T-helper 22 cell (primary cell): ENCODE results near the gene CASQ2.

ENCODE experiments used
- DNase-seq: peaks from one replicate; pipeline ENCODE4 v3.0.0-alpha.2; 2020; ENCODE audit warnings: low read depth

CASQ2 gene

GRCh38 chr1:115727706-115728249 is 40.7 kb downstream of the CASQ2 start:
- DNase-seq: no peak

- DNase-seq: no peak
These were observed 41.9 kb downstream of the CASQ2 start for GRCh38 chr1:115726570-115726969.

- no peak for DNase-seq
These were observed 42.4 kb downstream of the CASQ2 start for GRCh38 chr1:115726161-115726560.

DNA sequence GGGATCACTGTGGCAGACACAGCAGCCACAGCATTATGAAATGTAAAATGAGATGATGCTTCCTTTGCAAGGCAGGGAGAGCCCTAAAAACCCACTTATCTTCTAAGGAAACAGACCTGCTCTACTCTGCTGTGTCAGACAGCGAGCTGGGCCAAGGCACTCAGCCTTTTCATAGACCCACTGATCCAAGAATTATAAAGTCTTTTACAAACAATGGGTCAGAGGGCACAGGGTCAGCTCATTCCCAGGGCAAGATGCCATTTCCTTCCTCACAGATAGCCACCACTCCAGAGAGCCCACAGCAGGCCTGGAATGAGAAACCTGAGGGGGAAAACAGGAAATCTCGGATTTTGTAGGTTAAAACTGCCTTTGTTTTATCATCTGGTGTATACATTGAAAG is 42.9 kb downstream of the CASQ2 start:
- no peak for DNase-seq

GRCh38 chr1:115723756-115724155 is 44.8 kb downstream of the CASQ2 start:
- no peak for DNase-seq

DNA sequence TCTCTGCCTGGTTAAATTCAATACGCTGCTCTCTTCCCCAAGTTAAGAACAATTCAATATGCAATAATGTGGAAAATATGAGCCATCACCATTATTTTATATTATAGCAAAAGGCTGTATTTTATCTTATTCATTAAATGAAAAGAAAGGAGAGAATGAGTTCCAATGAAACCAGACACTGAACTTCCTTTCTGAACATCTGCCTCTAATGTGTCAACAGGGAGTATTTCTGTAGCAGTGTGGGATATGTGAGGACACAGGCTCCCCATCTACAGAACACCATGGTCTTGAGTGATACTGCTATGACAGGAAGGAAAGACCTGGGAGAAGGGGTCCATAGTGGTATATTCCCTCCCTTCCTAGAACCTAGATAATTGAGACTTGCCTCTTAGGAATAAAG is 46.3 kb downstream of the CASQ2 start:
- no peak for DNase-seq

DNA sequence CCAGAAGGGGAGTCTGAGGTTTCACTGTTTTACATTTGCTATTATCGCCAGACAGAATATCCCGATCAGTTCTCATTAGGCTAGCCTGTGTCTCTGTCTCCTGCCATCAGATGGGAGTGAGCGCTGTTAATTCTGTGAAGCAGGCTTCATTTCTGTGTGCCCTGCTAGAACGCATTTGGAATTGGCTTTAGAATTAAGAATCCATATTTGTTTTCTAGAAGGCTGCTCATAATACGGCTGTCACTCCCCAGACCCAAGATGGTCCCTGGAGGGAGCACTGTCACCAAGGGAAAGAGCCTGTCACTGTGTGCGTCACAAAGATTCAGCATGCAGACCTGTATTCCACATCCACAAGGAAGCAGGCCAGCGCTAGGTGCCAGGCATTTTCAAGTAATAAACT is 49.2 kb downstream of the CASQ2 start:
- DNase-seq: no peak

GRCh38 chr1:115718011-115718754 is 50.3 kb downstream of the CASQ2 start:
- DNase-seq: no peak

GRCh38 chr1:115717541-115717940 is 51.0 kb downstream of the CASQ2 start:
- no peak for DNase-seq

DNA sequence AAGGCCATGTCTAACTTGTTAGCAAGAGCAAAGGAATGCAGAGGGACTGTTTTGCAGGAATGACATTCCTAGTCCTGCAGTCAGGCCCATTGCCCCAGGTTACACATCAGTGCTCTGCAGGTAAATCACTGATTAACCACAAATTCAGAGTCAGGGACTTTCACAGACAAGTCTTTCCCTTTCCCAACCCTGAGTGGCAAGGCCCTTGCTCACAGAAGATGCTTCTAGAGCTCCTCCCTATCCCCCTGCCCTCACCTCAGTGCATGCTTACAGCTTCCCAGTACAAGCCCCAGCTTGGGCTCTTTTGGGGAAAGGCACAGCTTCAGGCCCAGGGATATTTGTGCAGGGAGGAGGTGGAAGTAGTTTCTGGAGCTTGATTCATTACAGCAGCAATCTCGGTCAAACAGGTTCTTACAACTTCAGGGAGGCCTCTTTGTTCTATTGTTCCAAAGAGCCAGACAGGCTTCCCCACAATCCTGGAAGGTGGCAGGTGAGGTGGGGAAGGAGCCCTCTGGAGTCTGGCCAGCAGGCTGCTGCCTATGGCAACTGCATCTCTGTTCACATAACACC is 53.9 kb downstream of the CASQ2 start:
- no peak for DNase-seq

GRCh38 chr1:115713906-115714305 is 54.6 kb downstream of the CASQ2 start:
- no peak for DNase-seq

DNA sequence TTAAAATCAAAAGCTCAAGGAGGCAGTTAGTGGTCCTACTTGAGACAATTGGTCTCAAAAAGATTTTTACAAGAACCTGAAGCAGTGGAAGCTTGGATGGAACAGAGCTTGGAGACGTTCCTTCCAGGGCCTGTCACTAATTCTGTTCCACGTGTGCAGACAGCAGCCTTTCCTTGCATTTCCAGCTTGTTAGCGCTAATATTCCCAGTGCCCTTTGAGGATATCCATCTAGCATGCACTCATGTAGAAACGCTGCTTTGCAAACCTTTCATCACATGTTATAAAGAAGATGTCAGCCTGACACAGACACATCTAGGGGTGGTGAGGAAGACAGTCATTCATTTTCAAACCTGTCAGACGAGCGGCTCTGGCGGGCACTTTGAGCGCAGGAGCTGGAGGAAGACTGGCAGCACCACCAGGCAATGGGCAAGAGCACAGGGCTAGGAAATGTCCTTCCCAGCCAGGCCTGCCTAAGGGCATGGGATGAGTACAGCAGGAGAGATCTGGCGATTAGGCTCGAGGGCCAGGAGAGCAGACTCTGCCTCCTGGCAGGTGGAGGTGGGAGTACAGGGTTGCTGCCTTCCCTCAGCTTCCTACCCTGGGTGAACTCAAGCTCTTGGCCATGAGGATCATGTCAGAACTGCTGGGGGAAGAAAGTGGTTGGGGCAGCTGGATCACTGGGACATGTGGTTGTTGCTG is 55.5 kb downstream of the CASQ2 start:
- no peak for DNase-seq

GRCh38 chr1:115710859-115711624 is 57.5 kb downstream of the CASQ2 start:
- DNase-seq: no peak

- no peak for DNase-seq
These were observed 61.7 kb downstream of the CASQ2 start for GRCh38 chr1:115706587-115707425.

- DNase-seq: no peak
These were observed 62.6 kb downstream of the CASQ2 start for GRCh38 chr1:115705963-115706362.

GRCh38 chr1:115705085-115705951 is 63.2 kb downstream of the CASQ2 start:
- DNase-seq: no peak

DNA sequence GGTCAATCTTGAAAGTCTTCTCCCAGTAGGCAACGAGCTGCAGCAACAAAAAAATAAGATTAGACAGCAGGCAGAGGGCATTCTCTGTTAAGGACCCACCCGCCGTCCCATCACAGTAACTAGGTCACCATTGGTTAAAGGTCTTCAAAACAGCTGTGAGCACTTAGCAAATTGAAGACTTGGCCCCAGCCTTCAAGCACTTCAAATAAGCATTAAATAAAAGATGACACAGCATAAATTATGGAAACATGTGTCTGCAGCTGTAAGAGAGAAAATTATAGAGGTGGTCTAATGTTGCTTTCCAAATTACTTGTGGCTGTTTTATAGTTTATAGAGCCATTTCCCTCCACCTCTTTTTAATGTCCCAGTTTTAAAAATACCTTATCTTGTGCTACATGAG is 65.6 kb downstream of the CASQ2 start:
- DNase-seq: no peak

- DNase-seq: no peak
These were observed 67.4 kb downstream of the CASQ2 start for GRCh38 chr1:115701090-115701489.

- DNase-seq: no peak
These were observed 70.9 kb downstream of the CASQ2 start for GRCh38 chr1:115697619-115698018.

DNA sequence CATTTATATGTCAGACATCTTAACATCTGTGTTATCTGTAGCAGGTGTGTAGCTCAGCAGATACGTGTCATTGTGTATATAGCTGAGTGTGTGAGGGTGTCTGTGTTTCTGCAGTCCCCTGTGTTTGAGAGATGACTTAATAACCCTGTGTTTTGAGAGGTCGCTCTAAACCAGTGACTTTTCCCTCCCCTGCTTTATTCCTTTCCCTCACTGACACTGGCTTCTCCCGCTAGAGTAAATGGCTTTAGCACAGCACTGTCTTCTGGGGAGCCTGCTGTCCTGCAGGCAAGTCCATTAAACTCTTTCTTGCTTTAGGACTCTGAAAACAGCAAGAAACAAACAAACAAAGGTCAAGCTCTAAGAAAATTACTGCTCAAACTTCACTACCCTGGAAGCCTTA is 73.7 kb downstream of the CASQ2 start:
- DNase-seq: no peak
